Right lobe of liver (tissue), 4 donors: ENCODE data around the gene HECW1.

Experiments
- CTCF ChIP-seq, 4 donors: fragments of 200-600 bp in 3 of 4; fragments of 450-650 bp in 1 of 4; IDR thresholded peaks; one replicate each; pipeline versions ENCODE4 v1.5.1 to v1.8.0; 2016 to 2022; ENCODE audit warnings: antibody characterized with exemption in 4 of 4, mild to moderate bottlenecking in 2 of 4
- POLR2A ChIP-seq: fragments of 450-650 bp; IDR thresholded peaks from one replicate; pipeline ENCODE4 v1.6.1; 2017; ENCODE audit warnings: antibody characterized with exemption, mild to moderate bottlenecking
- donor health status: DM: no; HTN: no; CAD: no.
- donor health status: DM: no; HTN: no; CAD: no.
- donor health status: DM: no; HTN: yes; CAD: no.

DNA sequence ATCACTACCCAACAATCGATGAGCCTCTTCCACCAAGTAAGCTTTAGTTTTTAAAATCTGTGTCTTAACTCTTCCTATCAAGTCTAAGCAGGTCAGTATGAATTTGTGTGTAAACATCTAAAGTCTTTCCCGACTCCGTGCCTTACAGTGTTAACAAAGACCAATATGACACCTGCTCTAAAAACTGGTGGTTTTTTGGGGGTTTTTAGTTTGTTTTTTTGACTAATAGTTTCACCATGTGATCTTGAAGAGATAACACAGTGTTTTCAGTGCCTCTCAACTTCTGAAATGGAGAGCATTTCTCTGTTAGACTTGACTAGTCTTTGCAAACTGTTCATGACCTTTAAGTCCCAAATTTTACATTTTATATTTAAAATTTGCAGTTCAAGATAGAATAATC, 338.4 kb downstream of the HECW1 start:
- no peak for TF ChIP-seq CTCF (IDR thresholded peaks at IDR 0.05)
- TF ChIP-seq POLR2A = no peak
